Panc1 (cell line): ENCODE data around the gene NR1H4. TPM values are rescaled to one million over a fixed set of nuclear protein-coding genes. Genes with fewer than 3 reads are reported as not detected.

Experiments
- ATAC-seq: fragments of 200-7000 bp; cut with Tn5 transposase; 2 replicates; pipeline ENCODE4 v1.9.1; 2020; ENCODE audit warnings: mild to moderate bottlenecking, moderate library complexity
- BruUV-seq: library from RNA; stranded (reverse); fragments of 400-500 nt; replicated peaks from 2 replicates; lab custom pipeline; 2021; lab: Mats Ljungman, UMichigan
- CTCF ChIA-PET: fragments of 300-600 bp; sonication (Branson Sonifier 250); formaldehyde crosslinking; loops from one replicate; lab custom pipeline; 2022; ENCODE audit warnings: antibody characterized with exemption; lab: Charles Lee
- POLR2A ChIA-PET: fragments of 300-600 bp; sonication (Branson Sonifier 250); formaldehyde crosslinking; loops from one replicate; lab custom pipeline; 2022; ENCODE audit warnings: antibody characterized with exemption; lab: Charles Lee
- DNase-seq: peaks from one replicate; pipeline ENCODE4 v3.0.0-alpha.2; 2010; ENCODE audit warnings: low read depth, low spot score
- H3K27ac ChIP-seq: 2 replicates; pipeline ENCODE4 v1.5.1; 2011; ENCODE audit warnings: mild to moderate bottlenecking, low read length, inconsistent platforms
- H3K27me3 ChIP-seq: fragments of 200-500 bp; sonication (Bioruptor generic); 2 replicates; pipeline ENCODE4 v1.6.0; 2014; ENCODE audit warnings: low read length, inconsistent platforms; ENCODE audit not compliant: control insufficient read depth, insufficient read depth
- H3K36me3 ChIP-seq: fragments of 200-500 bp; sonication (Bioruptor generic); 2 replicates; pipeline ENCODE4 v1.5.1; 2014; ENCODE audit warnings: inconsistent platforms, mild to moderate bottlenecking, low read length, moderate library complexity; ENCODE audit not compliant: control insufficient read depth, insufficient read depth
- H3K4me1 ChIP-seq: 2 replicates; pipeline ENCODE4 v1.5.1; 2011; ENCODE audit warnings: inconsistent platforms, mild to moderate bottlenecking, low read length, moderate library complexity; ENCODE audit not compliant: control insufficient read depth, insufficient read depth
- H3K4me3 ChIP-seq, 2 experiments: 2 replicates each; pipeline ENCODE4 v1.5.1; 2011 to 2012; ENCODE audit warnings: low read depth in 2 of 2, low read length in 2 of 2, mild to moderate bottlenecking in 2 of 2, inconsistent platforms in 1 of 2, moderate library complexity in 1 of 2
- H3K9me3 ChIP-seq: fragments of 200-500 bp; sonication (Bioruptor generic); 2 replicates; pipeline ENCODE4 v1.5.1; 2014; ENCODE audit warnings: low read depth, mild to moderate bottlenecking, inconsistent platforms, low read length, moderate library complexity; ENCODE audit not compliant: control insufficient read depth, insufficient read depth
- CTCF ChIP-seq: fragments of 450-650 bp; IDR thresholded peaks from 2 replicates; pipeline ENCODE4 v1.5.1; 2017; ENCODE audit warnings: mild to moderate bottlenecking
- POLR2AphosphoS5 ChIP-seq: IDR thresholded peaks from 2 replicates; pipeline ENCODE4 v1.6.1; 2012; ENCODE audit warnings: mild to moderate bottlenecking, low read depth, low read length, moderate library complexity
- REST ChIP-seq, 2 experiments: IDR thresholded peaks; 2 replicates each; pipeline ENCODE4 v1.6.1; 2011 to 2012; ENCODE audit warnings: low read depth in 2 of 2, control low read depth in 1 of 2, low read length in 1 of 2, mild to moderate bottlenecking in 1 of 2, moderate library complexity in 1 of 2; ENCODE audit not compliant: insufficient read depth in 1 of 2
- SIN3A ChIP-seq: IDR thresholded peaks from 2 replicates; pipeline ENCODE4 v1.6.1; 2012; ENCODE audit warnings: low read depth, mild to moderate bottlenecking, low read length, moderate library complexity, borderline replicate concordance; ENCODE audit not compliant: insufficient read depth
- TCF7L2 ChIP-seq: IDR thresholded peaks from 2 replicates; pipeline ENCODE4 v1.6.1; 2011; ENCODE audit warnings: mild to moderate bottlenecking, low read depth, low read length, inconsistent platforms
- in situ Hi-C: cut with HindIII; loops from 2 replicates; pipeline ENCODE4 v1.10.0; 2016; ENCODE audit warnings: low sequenced_read_pairs, low pct_unique_long_range_greater_than_20kb
- intact Hi-C: fragments of 100-400 bp; cut with micrococcal nuclease; formaldehyde crosslinking; loops from one replicate; pipeline ENCODE4 v1.10.0; 2022; ENCODE audit not compliant: unreplicated experiment
- total RNA-seq: library from RNA; stranded (reverse); gene quantifications from one replicate; pipeline ENCODE4 v1.2.1, GENCODE V29; 2021; ENCODE audit not compliant: unreplicated experiment

Gene NR1H4
- total RNA-seq, 1 experiment from 2014 or later = not detected

- H3K4me1 ChIP-seq = no peaks in the 10 kb centered on the region
- H3K27ac ChIP-seq = no peak overlapping the region
- no peaks in the 10 kb centered on the region for H3K9me3 ChIP-seq
- DNase-seq (no peak), ATAC-seq (no peak)
- no peaks in the 10 kb centered on the region for H3K36me3 ChIP-seq
- H3K4me3 ChIP-seq = no peak overlapping the region
- intact Hi-C loops (no loop called here), in situ Hi-C loops (no loop called here)
- BruUV-seq = no TSS peak
- TF ChIP-seq POLR2AphosphoS5 (no peak), CTCF (no peak), TCF7L2 (no peak), REST (IDR thresholded peaks at IDR 0.05; ENCODE audit: insufficient read depth in 1 of 2, low read depth in 2 of 2, low read length in 1 of 2) (no peak), SIN3A (no peak)
- H3K27me3 ChIP-seq = no peaks in the 10 kb centered on the region
- CTCF ChIA-PET = no interaction called here
- POLR2A ChIA-PET = no interaction called here
Observed at GRCh38 chr12:100468126-100468525, 5.5 kb upstream of the NR1H4 start.

GRCh38 chr12:100472325-100472724, 1.3 kb upstream of the NR1H4 start:
- in situ Hi-C loops = no loop called here

More at GRCh38 chr12:100472325-100472724, 1.3 kb upstream of the NR1H4 start:
- no peak for ATAC-seq
- no peak overlapping the region for H3K4me3 ChIP-seq
- POLR2A ChIA-PET = no interaction called here
- H3K27me3 ChIP-seq = peaks cover 9% of the 10 kb centered on the region
- no peaks in the 10 kb centered on the region for H3K9me3 ChIP-seq
- no peak for TF ChIP-seq SIN3A
- TF ChIP-seq REST (IDR thresholded peaks at IDR 0.05; ENCODE audit: insufficient read depth in 1 of 2, low read depth in 2 of 2, low read length in 1 of 2) = no peak
- no peak for TF ChIP-seq CTCF
- TF ChIP-seq TCF7L2 = no peak
- no peak for TF ChIP-seq POLR2AphosphoS5
- DNase-seq = no peak
- CTCF ChIA-PET = no interaction called here
- no peaks in the 10 kb centered on the region for H3K4me1 ChIP-seq
- H3K36me3 ChIP-seq = no peaks in the 10 kb centered on the region
- no peak overlapping the region for H3K27ac ChIP-seq
- no TSS peak for BruUV-seq
- intact Hi-C loops = no loop called here
